MCF 10A (cell line): ENCODE data around the gene AP1M1. TPM values are rescaled to one million over a fixed set of nuclear protein-coding genes. Genes with fewer than 3 reads are reported as not detected.

Experiments used
- BruUV-seq: library from RNA; stranded (reverse); fragments of 400-500 nt; replicated peaks from 2 replicates; lab custom pipeline; 2021; lab: Mats Ljungman, UMichigan
- CTCF ChIA-PET: fragments of 300-600 bp; sonication (Branson Sonifier 250); formaldehyde crosslinking; extraction: SDS; loops from one replicate; lab custom pipeline; 2021; ENCODE audit warnings: antibody characterized with exemption, inconsistent platforms; lab: Yijun Ruan, JAX
- POLR2A ChIA-PET: fragments of 300-600, 350-650 bp; sonication (Branson Sonifier 250); formaldehyde crosslinking; extraction: SDS; loops from one replicate; lab custom pipeline; 2020; ENCODE audit warnings: antibody characterized with exemption, inconsistent platforms; lab: Yijun Ruan, JAX
- DNase-seq: peaks from one replicate; pipeline ENCODE4 v3.0.0-alpha.2; 2018; ENCODE audit not compliant: unreplicated experiment
- H3K27ac Mint-ChIP-seq: one replicate; pipeline ENCODE4 v1.8.0; 2022; ENCODE audit warnings: mild to moderate bottlenecking, low read depth, mixed read lengths; ENCODE audit not compliant: unreplicated experiment
- H3K27me3 Mint-ChIP-seq: one replicate; pipeline ENCODE4 v1.8.0; 2022; ENCODE audit warnings: mixed read lengths; ENCODE audit not compliant: insufficient read depth, unreplicated experiment
- H3K36me3 Mint-ChIP-seq: one replicate; pipeline ENCODE4 v1.8.0; 2022; ENCODE audit warnings: mild to moderate bottlenecking, moderate library complexity, mixed read lengths; ENCODE audit not compliant: insufficient read depth, unreplicated experiment
- H3K4me1 Mint-ChIP-seq: one replicate; pipeline ENCODE4 v1.8.0; 2022; ENCODE audit warnings: mixed read lengths; ENCODE audit not compliant: insufficient read depth, unreplicated experiment
- H3K4me3 Mint-ChIP-seq: one replicate; pipeline ENCODE4 v1.8.0; 2022; ENCODE audit warnings: mild to moderate bottlenecking, moderate library complexity, mixed read lengths; ENCODE audit not compliant: unreplicated experiment
- H3K9me3 Mint-ChIP-seq: one replicate; pipeline ENCODE4 v1.8.0; 2022; ENCODE audit warnings: mixed read lengths; ENCODE audit not compliant: unreplicated experiment
- intact Hi-C: fragments of 100-400 bp; cut with micrococcal nuclease; formaldehyde crosslinking; loops from 2 replicates; pipeline ENCODE4 v1.14.1; 2022
- total RNA-seq: library from RNA; stranded (reverse); gene quantifications from 2 replicates; pipeline ENCODE4 v1.2.3, GENCODE V29; 2022
- TF ChIP-seq, protein P1 (sequence below): fragments of 200-600 bp; IDR thresholded peaks from one replicate; pipeline ENCODE4 v1.8.0; 2022; ENCODE audit warnings: antibody characterized with exemption, mild to moderate bottlenecking; ENCODE audit not compliant: unreplicated experiment

Gene AP1M1
- total RNA-seq, 1 experiment from 2014 or later: 53.8 TPM

GRCh38 chr19:16159655-16160054 is 38.1 kb upstream of the AP1M1 start:
- TF ChIP-seq, protein P1, sequence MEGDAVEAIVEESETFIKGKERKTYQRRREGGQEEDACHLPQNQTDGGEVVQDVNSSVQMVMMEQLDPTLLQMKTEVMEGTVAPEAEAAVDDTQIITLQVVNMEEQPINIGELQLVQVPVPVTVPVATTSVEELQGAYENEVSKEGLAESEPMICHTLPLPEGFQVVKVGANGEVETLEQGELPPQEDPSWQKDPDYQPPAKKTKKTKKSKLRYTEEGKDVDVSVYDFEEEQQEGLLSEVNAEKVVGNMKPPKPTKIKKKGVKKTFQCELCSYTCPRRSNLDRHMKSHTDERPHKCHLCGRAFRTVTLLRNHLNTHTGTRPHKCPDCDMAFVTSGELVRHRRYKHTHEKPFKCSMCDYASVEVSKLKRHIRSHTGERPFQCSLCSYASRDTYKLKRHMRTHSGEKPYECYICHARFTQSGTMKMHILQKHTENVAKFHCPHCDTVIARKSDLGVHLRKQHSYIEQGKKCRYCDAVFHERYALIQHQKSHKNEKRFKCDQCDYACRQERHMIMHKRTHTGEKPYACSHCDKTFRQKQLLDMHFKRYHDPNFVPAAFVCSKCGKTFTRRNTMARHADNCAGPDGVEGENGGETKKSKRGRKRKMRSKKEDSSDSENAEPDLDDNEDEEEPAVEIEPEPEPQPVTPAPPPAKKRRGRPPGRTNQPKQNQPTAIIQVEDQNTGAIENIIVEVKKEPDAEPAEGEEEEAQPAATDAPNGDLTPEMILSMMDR: no peak
- CTCF ChIA-PET: interaction anchor here (0.7 kb wide), 1 partner anchor 12 kb away, joined by 3 read pairs; no protein-coding TSS in a partner anchor

GRCh38 chr19:16160445-16160942 is 37.2 kb upstream of the AP1M1 start:
- H3K4me1 Mint-ChIP-seq: peaks cover 14% of the 10 kb centered on the region
- no peaks in the 10 kb centered on the region for H3K27me3 Mint-ChIP-seq
- no peaks in the 10 kb centered on the region for H3K9me3 Mint-ChIP-seq
- H3K36me3 Mint-ChIP-seq: no peaks in the 10 kb centered on the region
- DNase-seq: no peak
- BruUV-seq: no TSS peak
- TF ChIP-seq, protein P1: no peak
- H3K4me3 Mint-ChIP-seq: no peak overlapping the region
- intact Hi-C loops: loop anchor here (2.0 kb wide), 1 partner anchor 50 kb away; the partner anchor contains the start of gene RAB8A
- CTCF ChIA-PET: no interaction called here
- peak overlapping the region; percentile 63 for H3K27ac Mint-ChIP-seq
- POLR2A ChIA-PET: no interaction called here

More at GRCh38 chr19:16159655-16160054, 38.1 kb upstream of the AP1M1 start:
- no TSS peak for BruUV-seq
- Mint-ChIP-seq H3K4me3 (no peak overlapping the region), H3K27me3 (no peaks in the 10 kb centered on the region), H3K4me1 (peaks cover 14% of the 10 kb centered on the region), H3K9me3 (no peaks in the 10 kb centered on the region), H3K36me3 (no peaks in the 10 kb centered on the region), H3K27ac (no peak overlapping the region)
- POLR2A ChIA-PET: no interaction called here
- intact Hi-C loops: loop anchor here (2.0 kb wide), 1 partner anchor 49 kb away; the partner anchor contains the start of gene RAB8A
- no peak for DNase-seq

GRCh38 chr19:16160943-16161560 is 36.7 kb upstream of the AP1M1 start:
- peak; percentile 93 for DNase-seq
- Mint-ChIP-seq H3K27me3 (no peaks in the 10 kb centered on the region), H3K4me3 (no peak overlapping the region), H3K9me3 (no peaks in the 10 kb centered on the region), H3K36me3 (no peaks in the 10 kb centered on the region), H3K27ac (peak overlapping the region; percentile 63), H3K4me1 (peaks cover 14% of the 10 kb centered on the region)
- POLR2A ChIA-PET: no interaction called here
- CTCF ChIA-PET: interaction anchor here (0.6 to 1.1 kb wide), 4 partner anchors 116 to 169 kb away, joined by 3 to 6 read pairs (median 4); no protein-coding TSS in a partner anchor
- intact Hi-C loops: loop anchor here (2.0 kb wide), 1 partner anchor 50 kb away; the partner anchor contains the start of gene RAB8A
- BruUV-seq: no TSS peak
- TF ChIP-seq, protein P1: no peak

DNA sequence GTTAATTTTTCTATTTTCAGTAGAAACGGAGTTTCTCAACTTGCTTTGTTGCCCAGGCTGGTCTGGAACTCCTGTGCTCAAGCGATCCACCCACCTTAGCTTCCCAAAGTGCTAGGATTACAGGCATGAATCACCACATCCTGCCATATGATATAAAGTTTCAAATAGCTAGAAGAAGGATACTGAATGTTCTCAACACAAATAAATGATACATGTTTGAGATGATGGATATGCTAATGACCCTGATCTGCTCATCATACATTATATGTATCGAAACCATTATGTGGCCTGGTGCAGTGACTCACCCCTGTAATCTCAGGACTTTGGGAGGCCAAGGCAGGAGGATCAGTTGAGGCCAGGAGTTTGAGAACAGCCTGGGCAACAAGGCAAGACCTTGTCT is 35.9 kb upstream of the AP1M1 start:
- no peak overlapping the region for H3K4me3 Mint-ChIP-seq
- TF ChIP-seq, protein P1: no peak
- ChIA-PET CTCF (interaction anchor here (0.6 to 1.1 kb wide), 6 partner anchors 94 to 649 kb away, joined by 3 to 6 read pairs (median 3); no protein-coding TSS in a partner anchor), POLR2A (interaction anchor here (0.6 kb wide), 1 partner anchor 57 kb away, joined by 4 read pairs; no protein-coding TSS in a partner anchor)
- no peaks in the 10 kb centered on the region for H3K9me3 Mint-ChIP-seq
- BruUV-seq: no TSS peak
- H3K4me1 Mint-ChIP-seq: peaks cover 14% of the 10 kb centered on the region
- H3K27me3 Mint-ChIP-seq: no peaks in the 10 kb centered on the region
- intact Hi-C loops: loop anchor here (2.0 kb wide), 1 partner anchor 51 kb away; the partner anchor contains the start of gene RAB8A
- DNase-seq: peak; percentile 94
- peak overlapping the region; percentile 63 for H3K27ac Mint-ChIP-seq
- H3K36me3 Mint-ChIP-seq: no peaks in the 10 kb centered on the region
